NOMO-1 treated with DMSO at 0.1 percent for 48 hours (cell line): Measurements from ENCODE around the gene TACR2.

Experiments
- DNase-seq: peaks from one replicate; lab custom pipeline; 2025; ENCODE audit not compliant: unreplicated experiment; lab: John Stamatoyannopoulos, UW

Gene TACR2

DNA sequence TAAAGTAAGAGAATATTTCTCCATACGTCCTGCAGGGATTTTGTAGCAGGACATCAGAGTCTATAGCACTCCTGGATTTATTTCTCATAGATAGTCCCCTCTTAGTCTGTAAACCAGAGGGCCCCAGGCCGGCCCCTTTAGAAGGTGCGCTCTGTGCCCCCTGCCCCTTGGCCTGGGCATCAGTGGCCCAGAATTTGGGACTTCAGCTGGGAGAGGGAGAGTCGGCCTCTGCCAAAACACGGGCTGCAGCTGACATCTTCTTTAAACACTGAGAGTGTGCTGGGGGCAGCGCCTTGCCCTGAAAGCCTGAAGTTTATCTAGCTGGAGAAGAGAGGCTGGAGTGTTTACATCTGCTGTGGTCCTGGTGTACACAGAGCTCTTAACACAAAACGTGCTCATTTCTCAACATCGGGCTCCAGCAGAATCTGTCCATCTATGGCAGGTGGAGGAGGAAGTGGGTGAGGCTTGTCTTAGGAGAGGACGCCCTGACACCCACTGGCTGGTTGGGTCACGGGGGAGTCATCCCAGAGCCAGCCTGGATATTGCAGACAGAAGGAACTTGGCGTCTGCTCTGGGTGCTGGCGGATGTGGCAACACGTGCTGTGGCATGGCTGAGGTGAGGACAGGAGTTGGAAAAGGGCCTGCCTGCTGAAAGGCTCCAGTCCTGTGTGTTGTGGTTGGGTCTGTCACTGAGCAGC, 5.0 kb upstream of the TACR2 start:
- no peak for DNase-seq

DNA sequence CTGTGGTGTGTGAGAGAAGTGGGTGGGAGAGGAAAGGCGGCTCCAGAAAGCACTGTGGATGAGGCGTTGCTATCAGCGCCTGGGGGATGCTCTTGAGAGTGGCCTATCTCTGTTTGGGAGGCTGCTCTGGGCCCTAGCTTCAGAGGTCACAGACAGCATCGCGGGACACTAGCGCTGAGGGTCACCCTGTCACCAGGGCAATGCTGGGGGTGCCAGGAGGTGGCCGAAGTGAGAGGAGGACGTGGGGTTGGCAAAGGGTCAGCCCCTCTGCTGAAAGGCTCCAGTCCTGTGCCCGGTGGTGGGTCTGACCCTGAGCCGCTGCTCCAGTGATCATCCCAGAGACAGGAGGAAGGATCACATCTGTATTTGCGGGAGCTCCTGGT, 3.0 kb upstream of the TACR2 start:
- no peak for DNase-seq

DNA sequence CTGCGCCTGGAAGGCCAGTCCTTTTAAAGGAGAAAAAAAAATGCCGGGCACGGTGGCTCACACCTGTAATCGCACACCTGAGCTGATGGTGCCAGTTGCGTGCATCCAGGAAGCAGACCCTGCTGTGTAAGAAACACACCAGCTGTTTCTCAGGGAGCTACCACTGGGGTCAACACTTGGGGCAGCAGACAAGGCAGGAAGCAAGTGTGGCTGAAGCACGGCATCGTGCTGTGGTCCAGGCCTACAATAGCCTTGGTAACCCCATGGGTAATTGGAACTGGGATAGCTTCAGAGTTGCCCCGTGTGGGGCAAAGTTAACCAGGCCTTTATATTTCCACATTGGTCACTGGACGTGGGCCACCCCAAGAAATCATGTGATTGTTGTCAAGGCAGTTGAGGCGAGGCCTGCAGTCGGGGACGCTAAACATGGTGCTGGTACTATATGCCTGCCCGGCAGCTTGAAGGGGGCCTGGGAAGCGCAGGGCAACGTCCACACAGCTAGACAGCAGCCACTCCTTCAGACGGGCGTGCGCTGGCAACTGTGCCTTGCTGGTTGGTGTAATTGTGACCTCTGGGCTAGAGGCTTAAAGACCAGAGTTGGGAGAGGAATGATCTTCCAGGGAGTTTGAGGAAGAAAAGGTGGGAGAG, 2.5 kb upstream of the TACR2 start:
- DNase-seq = no peak

DNA sequence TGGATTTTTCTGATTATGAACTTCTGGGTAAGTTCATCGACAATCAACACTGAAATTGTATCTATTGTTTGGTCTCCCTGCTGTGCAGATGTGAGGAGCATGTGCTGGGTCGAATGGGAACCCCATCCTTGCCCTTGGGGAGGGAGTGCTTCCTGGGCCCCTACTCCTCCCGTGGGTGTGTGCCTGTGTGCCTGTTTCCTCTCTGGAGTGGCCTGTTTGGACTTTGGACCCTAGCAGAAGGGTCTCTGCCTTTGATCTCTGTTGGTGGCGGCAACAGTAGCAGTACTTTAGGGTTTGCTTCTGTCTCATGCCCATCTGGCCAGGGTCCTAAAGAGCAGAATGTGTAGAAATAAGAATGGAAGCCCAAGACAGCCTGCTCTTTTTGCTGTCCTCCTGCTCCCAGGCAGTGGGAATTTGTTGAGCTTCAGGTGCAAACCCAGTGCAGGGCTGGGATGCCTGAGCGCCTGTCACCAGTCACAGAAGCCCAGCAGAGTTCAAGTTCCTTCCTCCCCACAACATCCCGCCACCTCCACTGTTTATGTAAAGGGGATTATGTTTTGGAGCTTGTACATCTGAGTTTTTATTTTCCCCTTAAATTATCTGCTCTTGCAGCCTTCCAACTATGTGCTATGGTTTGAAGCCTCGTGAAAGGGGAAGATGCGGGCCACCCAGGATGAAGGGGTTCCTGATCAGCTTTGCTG, 1.5 kb upstream of the TACR2 start:
- no peak for DNase-seq

DNA sequence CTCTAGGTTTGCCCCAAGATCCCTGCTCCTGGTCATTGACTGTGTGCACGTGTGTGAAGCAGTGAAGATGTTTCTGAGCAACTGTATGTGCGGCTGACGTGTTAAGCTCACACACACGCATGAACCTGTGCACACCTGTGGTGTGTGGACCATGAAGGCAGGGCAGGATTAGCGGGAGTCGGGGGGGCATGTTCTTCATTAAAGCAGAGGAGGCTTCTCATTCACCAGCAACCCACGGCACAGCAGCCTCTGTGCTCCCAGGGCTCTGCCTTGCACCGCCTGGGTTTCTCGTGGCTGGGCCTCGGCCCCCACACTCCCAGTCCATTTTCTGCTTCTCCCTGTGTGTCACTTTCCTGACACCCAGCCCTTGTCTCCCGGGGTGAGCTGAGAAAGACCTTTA, 824 bp upstream of the TACR2 start:
- DNase-seq = no peak

DNA sequence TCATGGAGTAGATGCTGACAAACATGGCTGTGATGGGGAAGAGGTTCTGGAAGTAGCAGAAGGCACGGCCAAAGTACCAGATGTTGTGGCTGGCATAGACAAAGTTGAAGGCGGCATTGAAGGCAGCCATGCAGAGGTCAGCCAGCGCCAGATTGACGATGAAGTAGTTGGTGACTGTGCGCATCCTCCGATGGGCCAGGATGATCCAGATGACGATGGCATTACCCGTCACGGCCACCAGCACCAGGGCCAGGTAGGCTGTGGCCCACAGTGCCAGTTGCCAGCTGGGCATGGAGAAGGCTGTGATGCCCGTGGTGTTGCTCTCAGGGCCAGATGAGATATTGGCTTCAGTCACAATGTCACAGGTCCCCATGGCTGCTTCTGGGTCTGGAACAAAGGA, 767 bp downstream of the TACR2 start:
- DNase-seq = no peak

DNA sequence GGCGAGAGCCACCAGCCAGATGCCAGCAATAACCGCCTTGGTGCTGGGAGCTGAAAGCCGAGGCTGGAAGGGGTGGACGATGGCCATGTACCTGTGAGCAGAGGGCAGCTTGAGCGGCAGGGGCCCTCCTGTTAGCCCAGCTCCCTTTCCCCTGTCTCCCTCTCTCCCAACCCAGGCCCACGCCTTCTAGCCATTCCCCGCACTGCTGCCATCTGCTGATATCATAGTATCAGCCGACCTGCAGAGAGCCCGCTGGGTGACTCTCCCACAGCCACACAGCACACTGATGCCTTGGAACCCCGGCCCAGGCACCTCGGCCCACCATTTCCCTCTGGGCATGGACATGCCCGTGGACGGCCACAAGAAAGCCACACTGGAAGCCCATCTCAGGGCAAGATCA, 1.7 kb downstream of the TACR2 start:
- no peak for DNase-seq

DNA sequence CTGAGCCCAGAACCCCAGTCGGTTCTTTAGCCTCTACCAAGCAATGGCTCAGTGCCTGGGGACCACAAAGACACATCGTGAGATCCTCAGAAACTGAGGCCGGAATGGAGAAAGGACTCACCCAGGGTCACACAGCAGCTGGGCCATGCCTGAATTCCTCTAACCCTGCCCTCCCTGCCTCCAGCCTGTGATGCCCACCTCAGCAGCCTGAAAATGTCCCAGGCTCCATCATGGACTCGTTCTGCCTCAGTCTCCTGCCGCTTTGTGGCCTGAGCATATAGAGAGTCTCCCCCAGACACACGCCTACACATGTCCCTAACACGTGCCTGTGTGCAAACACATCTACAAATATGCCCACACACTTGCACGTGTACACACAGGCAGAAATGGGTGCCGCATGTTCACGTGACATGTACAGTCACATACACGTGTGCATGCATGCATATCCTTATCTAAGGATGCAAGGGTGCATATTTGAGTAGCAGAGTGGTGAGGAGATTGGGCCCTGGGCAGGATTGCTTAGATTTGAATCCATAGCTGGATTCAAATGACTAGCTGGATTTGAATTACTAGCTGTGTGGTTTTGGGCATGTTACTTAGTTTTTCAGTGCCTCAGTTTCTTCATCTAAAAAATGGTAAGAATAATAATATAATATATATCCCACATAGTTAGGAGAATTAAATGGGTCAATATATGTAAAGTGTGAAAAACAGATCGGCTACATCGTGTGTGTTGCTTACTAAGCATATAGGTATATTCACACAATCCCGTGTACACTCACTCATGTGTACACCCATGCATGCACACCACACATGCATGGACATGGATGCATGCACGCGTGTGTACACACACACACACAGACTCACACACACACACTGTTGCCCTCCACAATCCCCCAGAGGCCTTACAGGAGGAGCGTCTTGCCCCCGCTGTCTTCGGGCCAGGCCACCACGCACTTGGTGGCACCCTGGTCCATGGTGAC, 2.4 kb downstream of the TACR2 start:
- DNase-seq = no peak

DNA sequence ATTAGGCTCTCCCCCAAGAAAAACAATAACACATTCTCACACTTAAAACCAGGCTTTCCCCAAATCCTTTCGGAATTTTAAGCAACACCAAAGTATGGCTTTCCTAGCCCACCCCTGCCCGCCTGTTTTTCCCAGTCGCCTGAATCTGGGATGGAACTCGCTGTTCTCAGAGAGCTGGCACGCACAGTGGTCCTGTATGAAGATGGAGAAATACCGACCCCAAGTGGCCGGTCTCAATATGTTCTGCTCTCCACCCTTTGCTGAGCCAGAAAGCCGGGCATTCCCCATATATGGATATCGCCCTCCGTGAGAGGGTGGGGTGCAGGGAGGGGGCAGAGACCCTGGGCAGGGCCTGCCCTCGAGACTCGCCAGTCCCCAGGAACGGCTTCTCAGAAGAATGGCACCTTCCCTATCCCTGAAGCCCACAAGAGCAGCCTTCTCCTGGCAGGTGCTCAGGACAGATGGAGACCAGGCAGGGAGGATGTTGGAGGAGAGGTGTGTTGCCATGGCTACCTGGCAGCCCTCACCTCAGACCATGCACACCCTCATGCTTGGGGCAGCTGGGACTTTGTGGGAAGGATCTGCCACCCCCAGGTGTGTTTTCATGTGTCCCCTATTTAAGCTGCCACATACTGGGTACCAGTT, 3.4 kb downstream of the TACR2 start:
- no peak for DNase-seq

DNA sequence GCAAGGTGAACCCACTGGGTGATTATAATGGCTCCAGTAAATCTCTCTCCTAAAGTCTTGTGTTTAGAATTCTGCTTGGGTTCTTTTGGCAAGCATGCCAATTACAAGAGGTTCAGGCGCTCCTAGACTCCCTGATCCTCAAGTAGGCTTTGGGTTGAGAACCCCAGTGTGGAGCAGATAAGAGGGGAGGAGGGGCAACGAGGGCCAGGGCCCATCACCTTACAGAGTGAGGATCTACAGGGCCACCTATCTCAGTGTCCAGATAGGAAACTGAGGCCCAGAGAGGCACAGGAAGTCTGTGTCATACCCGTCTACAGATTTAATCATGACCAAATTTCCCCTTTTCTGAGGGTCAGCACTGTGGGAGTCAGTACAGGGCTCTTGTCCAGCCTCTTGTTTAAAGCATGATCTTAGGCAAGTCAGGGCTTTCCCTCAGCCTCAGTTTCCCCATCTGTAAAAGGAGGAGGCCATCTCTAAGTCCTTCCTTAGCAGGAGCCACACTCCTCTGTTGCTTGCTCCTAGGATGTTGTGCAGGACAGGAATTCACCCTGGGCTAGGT, 4.4 kb downstream of the TACR2 start:
- DNase-seq = no peak

DNA sequence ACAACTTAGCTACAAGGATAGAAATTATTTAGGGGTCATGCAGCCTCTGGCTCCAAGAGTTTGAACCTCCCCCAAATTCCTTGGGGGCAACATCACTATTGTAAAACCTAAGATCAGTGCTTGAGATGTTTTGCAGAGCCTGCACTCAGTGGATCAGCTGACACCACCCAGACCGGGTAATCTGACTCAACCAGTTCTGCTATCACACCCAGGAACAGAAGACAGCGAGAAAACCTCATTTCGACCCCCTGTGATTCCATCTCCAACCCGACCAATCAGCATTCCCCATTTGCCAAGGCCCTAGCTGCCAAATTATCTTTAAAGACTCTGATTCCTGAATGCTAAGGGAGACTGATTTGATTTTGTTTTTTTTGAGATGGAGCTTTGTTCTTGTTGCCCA, 5.2 kb downstream of the TACR2 start:
- DNase-seq = no peak

DNA sequence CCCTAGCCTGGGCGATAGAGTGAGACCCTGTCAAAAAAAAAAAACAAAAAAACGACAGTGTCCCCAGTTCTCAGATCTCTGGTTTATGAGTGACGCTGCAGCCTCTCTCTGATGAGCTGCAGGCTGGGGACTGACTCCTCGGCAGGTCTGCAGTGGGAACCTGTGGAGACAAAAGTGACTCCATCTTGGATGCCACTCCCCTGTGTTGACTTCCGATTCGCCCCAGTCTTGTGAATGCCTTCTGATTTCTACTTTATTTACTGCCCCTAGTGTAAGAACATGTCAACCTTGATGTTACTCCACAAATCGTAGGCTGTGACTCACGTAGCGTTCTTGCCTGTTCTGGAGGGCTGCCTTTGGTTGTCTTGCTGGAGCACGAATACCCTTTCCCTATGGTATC, 6.2 kb downstream of the TACR2 start:
- DNase-seq = no peak

DNA sequence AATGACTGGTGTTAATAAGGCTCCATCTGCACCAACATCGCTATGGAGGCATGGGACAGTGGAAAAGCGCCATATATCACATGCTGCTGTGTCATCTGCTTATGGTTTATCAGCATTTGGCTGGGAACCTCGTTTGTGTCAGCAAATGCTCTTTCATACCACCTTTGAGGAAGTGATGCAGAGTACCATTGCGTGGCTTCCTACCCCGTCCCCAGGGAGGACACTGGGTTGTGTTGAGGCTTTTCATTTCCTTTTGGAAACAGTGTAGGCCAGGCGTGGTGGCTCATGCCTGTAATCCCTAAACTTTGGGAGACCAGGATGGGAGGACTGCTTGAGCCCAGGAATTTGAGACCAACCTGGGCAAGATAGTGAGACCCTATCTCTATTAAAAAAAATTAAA, 6.8 kb downstream of the TACR2 start:
- DNase-seq = peak; percentile 43

DNA sequence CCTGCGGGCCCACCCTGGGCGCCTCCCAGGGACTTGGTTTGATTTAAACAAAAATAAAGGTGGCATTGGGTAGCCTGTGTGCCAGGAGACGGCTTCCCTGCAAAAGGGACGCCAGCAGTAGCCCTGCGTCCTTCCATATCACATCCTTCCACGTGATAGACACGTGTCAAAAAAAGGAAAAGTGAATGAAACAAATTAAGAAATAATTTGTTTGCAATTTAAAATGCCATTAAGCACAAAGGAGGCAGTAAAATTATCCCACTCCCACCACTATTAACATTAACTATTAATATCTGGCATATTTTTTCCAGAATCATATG, 7.6 kb downstream of the TACR2 start:
- no peak for DNase-seq

DNA sequence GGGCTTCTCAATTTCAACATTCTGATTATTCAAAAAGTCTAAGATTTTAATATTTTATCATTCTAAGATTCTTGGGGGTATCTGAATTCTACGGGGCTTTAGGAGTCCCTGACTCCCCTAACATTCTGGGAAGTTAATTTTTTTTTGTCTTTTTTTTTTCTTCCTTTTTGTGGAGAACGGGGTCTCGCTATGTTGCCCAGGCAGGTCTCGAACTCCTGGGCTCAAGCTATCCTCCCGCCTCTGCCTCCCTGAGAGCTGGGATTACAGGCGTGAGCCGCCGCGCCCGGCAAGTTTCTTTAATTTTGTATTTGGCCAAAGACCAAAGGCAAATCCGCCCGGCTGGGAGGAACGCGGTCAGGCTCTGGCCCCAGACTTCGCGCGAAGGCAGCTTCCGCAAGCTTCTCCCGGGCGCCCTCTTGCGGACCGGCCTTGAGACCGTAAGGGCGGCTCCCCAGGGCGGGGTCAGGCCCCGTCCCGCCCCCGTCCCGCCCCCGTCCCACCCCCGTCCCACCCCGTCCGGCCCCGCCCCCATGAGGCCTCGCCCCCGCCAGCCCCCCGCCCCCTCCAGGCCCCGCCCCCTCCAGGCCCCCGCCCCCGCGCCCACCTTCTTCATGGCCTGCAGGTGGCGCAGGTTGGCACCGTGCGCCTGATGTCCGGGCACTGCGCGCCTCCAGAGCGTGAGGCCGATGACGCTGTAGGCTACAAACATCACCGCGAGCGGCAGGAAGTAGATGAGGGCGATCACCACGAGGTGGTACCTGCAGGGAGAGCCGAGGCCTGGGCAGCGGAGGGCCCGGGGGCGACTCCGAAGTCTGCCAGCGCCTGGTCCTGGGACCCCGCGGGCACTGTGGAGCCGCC, 8.2 kb downstream of the TACR2 start:
- peak; percentile 91 for DNase-seq

DNA sequence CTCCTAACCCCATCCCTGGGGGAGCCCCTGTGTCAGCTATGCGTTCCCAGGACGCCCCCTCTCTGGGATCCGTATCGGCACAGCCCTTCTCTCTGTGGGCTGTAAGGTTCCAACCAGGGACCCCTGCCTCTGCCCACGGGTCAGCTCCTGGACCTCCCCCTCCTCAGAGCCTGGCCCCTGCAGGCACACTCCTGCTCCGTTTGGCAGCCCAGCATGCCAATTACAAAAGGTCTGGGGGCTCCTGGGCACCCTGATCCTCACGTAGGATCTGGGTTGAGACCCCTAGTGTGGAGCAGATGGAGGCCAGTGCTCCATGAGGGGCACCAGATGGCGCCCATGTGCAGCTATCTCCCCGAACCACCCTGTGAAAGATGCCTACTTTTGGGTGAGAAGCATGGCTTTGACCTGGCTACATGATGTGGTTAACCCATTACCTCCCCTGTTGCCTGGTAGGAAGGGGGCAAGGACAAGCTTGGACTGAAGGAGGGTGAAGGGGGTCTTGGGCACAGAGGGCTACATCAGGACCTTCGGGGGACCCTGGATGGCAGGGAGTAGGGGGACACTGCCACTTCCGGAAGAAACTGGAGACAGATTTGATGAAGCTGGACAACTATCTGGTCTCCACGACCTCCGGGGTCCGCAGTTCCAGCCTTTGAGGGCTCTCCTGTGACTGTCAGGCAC, 9.0 kb downstream of the TACR2 start:
- peak; percentile 21 for DNase-seq

DNA sequence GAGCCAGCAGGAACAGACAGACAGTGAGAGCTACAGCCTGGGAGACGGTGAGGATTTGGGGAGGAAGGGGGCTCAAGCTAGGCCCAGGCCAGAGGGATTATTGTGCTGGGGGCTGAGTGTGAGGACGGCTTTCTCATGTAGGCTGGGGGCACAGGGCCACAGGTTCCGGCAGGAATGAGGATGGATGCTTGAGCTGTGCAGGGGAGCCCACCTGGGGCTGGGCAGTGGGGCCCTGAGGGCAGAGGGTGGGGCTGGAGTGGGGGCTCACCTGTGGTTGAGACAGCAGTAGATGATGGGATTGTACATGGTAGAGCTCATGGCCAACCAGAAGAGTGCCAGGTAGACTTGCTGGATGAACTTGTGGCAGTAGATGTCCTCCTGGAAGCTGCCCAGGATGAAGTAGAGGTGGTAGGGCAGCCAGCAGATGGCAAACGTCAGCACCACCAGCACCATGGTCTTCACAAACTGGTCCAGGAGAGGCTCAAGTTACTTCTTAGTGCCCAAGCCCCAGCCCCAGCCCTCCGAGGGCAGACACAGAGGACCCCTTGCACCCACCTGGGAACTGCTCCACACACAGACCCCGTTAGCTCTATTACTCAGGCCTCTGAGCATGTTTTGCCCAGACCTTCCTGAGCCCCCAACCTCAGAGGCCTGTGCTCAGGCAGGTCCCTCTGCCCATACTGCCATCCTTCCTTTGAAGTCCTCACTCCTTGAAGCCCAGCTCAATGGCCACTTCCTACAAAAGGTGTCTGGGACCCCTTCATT, 9.7 kb downstream of the TACR2 start:
- DNase-seq = no peak

DNA sequence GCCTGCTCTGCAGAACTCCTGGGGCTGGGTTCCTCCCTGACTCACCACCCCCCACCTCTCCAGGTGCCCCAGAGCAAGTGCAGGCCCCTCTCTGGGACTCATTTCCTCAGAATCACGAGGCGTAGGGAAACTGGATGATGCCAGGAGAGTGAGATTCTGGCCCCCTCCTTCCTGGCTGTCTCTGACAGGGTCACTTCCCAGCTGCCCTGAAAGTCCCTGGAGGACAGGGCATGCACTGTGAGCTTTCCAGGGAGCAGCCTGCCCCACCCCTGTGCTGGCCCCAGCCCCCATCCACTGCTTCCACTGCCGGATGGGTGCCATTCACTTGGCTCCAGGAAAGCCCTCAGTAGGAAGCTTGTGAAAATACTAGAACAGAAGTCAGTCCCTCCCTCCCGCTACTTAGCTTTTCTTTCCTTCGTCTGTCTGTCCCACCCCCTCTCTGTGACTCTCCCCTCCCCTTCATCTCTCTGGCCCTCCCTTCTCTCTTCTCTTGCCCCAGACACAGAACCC, 10.4 kb downstream of the TACR2 start:
- DNase-seq = no peak
